NCI-H1694 treated with DMSO at 0.1 percent for 48 hours (cell line): ENCODE measurements around the gene BCL2L2.

Source experiments
- DNase-seq: peaks from one replicate; lab custom pipeline; 2025; lab: John Stamatoyannopoulos, UW

BCL2L2 gene

DNA sequence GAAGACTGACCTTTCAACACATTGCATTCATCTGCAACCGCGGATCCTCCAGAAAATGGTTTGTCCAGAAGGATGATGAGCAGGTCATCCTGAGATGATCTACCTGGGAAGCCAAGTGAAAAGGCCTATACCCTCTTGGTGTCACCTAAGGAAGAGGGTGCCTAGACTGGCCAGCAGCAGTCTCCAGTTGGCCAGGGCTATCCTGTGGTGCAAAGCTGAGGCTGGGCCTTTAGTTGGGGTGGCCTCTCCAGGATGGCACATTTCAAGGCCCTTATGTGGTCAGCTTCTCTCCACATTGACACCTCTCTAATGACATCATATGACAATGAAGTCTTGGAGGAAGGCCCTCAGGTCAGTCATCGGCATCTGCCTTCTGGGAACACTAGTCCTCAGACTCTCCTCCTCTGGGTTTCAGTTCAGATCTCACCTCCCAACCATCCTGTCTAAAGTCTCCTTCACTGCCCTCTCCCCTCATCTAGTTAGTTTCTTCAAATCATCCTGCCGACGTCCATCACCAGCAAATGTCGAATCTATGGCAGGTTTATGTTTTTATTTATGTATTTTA lies 49.3 kb downstream of the BCL2L2 start:
- DNase-seq, result no peak

DNA sequence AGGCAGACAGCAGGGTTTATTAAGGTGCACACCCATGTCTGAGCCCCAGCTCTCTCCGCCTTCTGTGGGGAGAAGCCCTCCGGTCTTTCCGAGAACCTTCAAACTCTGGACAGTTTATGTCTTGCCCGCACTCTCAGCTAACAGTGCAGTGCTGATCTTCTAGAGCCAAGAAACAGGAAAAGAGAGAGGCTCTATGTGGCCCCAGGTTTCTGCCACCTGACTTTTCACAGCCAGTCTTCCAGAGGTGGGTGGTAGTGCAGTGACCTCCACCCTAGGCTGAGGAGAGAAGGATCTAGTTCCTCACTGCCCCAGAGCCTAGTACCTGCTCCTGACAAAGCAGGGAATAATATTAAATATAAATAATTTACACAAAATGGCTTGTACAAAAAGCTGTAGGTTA lies 50.0 kb downstream of the BCL2L2 start:
- no peak for DNase-seq

DNA sequence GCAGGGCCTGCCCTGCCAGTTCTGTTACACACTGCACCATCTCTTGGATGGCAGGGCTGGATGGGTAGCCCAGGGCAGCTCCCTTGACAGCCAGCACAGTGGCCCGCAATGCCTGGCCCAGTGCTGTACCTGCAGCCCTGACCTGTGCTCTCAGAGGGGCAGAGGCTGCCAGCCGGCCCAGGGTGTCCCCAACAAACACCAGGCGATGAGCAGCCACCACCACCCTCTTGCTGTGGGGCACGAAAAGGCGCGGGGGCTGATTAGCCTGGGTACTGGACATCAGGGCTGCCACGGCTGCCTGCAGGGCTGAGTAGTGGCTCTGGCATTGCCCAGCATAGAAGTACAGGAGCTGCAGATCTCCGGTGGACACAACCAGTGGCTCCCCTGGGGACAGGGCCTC lies 50.6 kb downstream of the BCL2L2 start:
- DNase-seq, result no peak

DNA sequence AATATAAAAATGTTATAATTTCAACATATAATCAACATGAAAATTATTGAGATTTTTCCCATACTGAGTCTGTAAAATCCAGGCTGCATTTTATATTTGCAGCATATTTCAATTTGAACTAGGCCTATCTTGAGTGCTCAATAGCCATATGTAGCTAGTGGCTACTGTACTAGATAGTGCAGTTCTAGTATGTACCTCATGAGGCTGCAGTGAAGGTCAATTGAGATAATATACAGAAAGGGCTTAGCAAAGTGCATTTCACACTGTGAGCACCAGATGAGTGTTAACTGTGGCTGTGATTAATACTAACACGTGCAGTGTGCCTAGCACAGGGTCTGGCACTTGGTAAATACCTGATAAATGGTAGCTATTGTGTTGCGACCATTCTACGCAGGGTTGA lies 51.4 kb downstream of the BCL2L2 start:
- no peak for DNase-seq

GRCh38 chr14:23358553-23359166 lies 52.0 kb downstream of the BCL2L2 start:
- no peak for DNase-seq

DNA sequence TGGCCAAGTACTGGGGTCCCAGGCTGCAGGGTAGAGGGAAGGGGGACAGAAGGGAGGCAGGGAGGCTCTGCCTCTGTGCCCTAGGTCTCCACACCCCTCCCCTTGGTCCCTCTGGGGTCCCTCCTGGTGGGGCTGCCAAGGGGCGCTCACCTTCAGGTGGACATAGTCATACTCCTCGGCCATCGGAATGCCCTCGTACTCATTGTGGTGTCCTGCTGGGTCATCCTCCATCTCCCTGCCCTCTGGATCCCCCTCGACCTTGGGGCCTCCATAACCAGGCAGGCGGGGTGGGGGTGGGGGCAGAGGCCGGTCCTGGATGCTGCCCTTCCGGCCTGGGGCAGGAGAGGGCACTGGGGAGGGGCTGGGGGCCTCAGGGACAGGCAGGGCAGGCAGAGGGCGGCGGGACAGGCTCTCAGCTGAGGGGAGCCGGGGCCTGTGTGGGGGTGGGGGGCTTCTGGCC lies 52.6 kb downstream of the BCL2L2 start:
- no peak for DNase-seq

DNA sequence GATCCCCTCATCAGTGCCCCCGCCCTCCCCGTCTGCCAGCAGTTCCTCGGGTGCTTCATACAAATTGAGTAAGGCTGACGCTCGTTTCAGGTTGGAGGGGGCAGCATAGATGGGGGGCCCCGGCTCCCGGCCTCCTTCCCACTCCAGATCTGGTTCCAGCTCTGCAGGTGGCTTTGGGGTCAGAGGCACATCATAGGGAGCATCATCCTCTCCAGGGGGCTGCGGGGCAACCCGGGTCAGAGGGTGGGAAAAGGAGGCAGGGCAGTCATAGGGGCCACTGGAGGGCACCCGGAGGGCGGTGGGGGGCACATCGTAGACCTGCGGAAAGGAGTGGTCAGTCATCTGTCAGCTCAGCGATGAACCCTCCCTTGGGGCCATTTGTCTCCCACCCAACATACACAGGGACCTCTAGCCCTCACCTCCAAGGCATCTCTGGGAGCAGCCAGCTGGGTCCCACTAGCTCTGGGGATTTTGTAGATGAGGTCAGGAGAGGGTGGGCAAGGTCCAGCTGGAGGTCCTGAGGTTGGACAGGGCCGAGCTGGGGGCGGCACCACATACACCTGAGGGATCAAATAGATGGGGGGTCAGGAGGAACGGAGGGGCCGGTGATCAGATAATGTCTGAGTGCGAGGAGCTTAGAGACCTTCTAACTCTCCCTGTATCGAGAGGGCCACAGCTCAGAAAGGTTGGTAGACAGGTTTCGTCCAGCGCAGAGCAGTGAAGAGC lies 53.3 kb downstream of the BCL2L2 start:
- DNase-seq, result no peak

GRCh38 chr14:23360496-23360895 lies 53.9 kb downstream of the BCL2L2 start:
- DNase-seq, result no peak

GRCh38 chr14:23361320-23361719 lies 54.7 kb downstream of the BCL2L2 start:
- no peak for DNase-seq
